OCI-LY7 (cell line): ENCODE measurements around the gene FAM20A. TPM values are rescaled to one million over a fixed set of nuclear protein-coding genes. Genes with fewer than 3 reads are reported as not detected.

Source experiments
- BruUV-seq: library from RNA; stranded (reverse); fragments of 400-500 nt; replicated peaks from 2 replicates; lab custom pipeline; 2021; lab: Mats Ljungman, UMichigan
- CTCF ChIA-PET: fragments of 300-600 bp; sonication (Branson Sonifier 250); formaldehyde crosslinking; loops from one replicate; lab custom pipeline; 2022; ENCODE audit warnings: antibody characterized with exemption; ENCODE audit not compliant: unreplicated experiment; lab: Charles Lee
- POLR2A ChIA-PET: fragments of 300-600 bp; sonication (Branson Sonifier 250); formaldehyde crosslinking; loops from one replicate; lab custom pipeline; 2022; ENCODE audit warnings: antibody characterized with exemption; lab: Charles Lee
- DNase-seq: peaks from one replicate; pipeline ENCODE4 v3.0.0-alpha.2; 2015; ENCODE audit warnings: low spot score
- H2AFZ ChIP-seq: fragments of 200-600 bp; sonication (generic), shearing (Covaris generic); 2 replicates; pipeline ENCODE4 v1.6.1; 2014; ENCODE audit warnings: mild to moderate bottlenecking, antibody characterized with exemption, low read length, moderate library complexity
- H3K27ac ChIP-seq: fragments of 200-600 bp; sonication (generic); 2 replicates; pipeline ENCODE4 v1.5.1; 2014; ENCODE audit warnings: mixed run types, low read depth, mild to moderate bottlenecking, moderate library complexity, low read length, inconsistent platforms; ENCODE audit not compliant: poor library complexity, severe bottlenecking
- H3K36me3 ChIP-seq: fragments of 200-600 bp; sonication (generic); 2 replicates; pipeline ENCODE4 v1.6.1; 2014; ENCODE audit warnings: mild to moderate bottlenecking, antibody characterized with exemption, low read length, moderate library complexity, mixed read lengths; ENCODE audit not compliant: insufficient read depth
- H3K4me1 ChIP-seq: fragments of 200-600 bp; sonication (generic); 2 replicates; pipeline ENCODE4 v1.5.1; 2014; ENCODE audit warnings: mild to moderate bottlenecking, low read length; ENCODE audit not compliant: insufficient read depth, poor library complexity, severe bottlenecking
- H3K4me2 ChIP-seq: fragments of 200-600 bp; sonication (generic); 2 replicates; pipeline ENCODE4 v1.6.1; 2014; ENCODE audit warnings: mild to moderate bottlenecking, low read length
- H3K4me3 ChIP-seq: fragments of 200-600 bp; sonication (generic); 2 replicates; pipeline ENCODE4 v1.5.1; 2014; ENCODE audit warnings: mild to moderate bottlenecking, low read depth, low read length; ENCODE audit not compliant: poor library complexity, severe bottlenecking
- H3K79me2 ChIP-seq: fragments of 200-600 bp; sonication (generic); 2 replicates; pipeline ENCODE4 v1.6.1; 2016; ENCODE audit warnings: low read depth, mild to moderate bottlenecking, low read length, moderate library complexity, mixed read lengths; ENCODE audit not compliant: insufficient read depth
- H3K9me2 ChIP-seq: fragments of 200-600 bp; sonication (generic); 2 replicates; pipeline ENCODE4 v1.6.1; 2016; ENCODE audit warnings: mild to moderate bottlenecking, low read length, mixed read lengths; ENCODE audit not compliant: insufficient read depth
- H3K9me3 ChIP-seq: fragments of 200-600 bp; sonication (generic); 2 replicates; pipeline ENCODE4 v1.6.1; 2014; ENCODE audit warnings: mild to moderate bottlenecking, mixed run types, low read length, mixed read lengths
- H4K20me1 ChIP-seq: fragments of 200-600 bp; sonication (generic); 2 replicates; pipeline ENCODE4 v1.6.1; 2014; ENCODE audit warnings: mild to moderate bottlenecking, antibody characterized with exemption, low read length, moderate library complexity, mixed read lengths; ENCODE audit not compliant: insufficient read depth
- CTCF ChIP-seq: fragments of 200-600 bp; sonication (generic); conservative IDR thresholded peaks from 2 replicates; pipeline ENCODE4 v1.5.1; 2014; ENCODE audit warnings: mild to moderate bottlenecking, antibody characterized with exemption, low read length, moderate library complexity, mixed read lengths
- EZH2phosphoT487 ChIP-seq: fragments of 200-600 bp; sonication (generic); IDR thresholded peaks from 2 replicates; pipeline ENCODE4 v1.6.1; 2018; ENCODE audit warnings: low read depth, borderline replicate concordance, mild to moderate bottlenecking, mixed run types, antibody characterized with exemption, low read length, moderate library complexity, mixed read lengths
- intact Hi-C: fragments of 100-400 bp; cut with micrococcal nuclease; formaldehyde crosslinking; loops from one replicate; pipeline ENCODE4 v1.10.0; 2022; ENCODE audit not compliant: unreplicated experiment
- total RNA-seq, 2 experiments: library from RNA; depleted of rRNA in 1 of 2; stranded (reverse); fragments of >200 nt in 1 of 2; shearing (Covaris generic) in 1 of 2; gene quantifications; 2 replicates each; pipeline ENCODE4 v1.2.3, GENCODE V29; 2014 to 2022

Gene FAM20A
- total RNA-seq, 2 experiments from 2014 or later: not detected

- CTCF ChIA-PET: no interaction called here
- Histone ChIP-seq H3K27ac (no peak overlapping the region), H3K79me2 (no peaks in the 10 kb centered on the region), H4K20me1 (no peaks in the 10 kb centered on the region), H3K4me2 (no peak overlapping the region), H3K4me3 (no peak overlapping the region), H3K36me3 (no peaks in the 10 kb centered on the region), H3K9me2 (no peaks in the 10 kb centered on the region), H3K9me3 (no peaks in the 10 kb centered on the region), H2AFZ (no peak overlapping the region), H3K4me1 (no peaks in the 10 kb centered on the region)
- POLR2A ChIA-PET: interaction anchor here (0.8 to 1.1 kb wide), 2 partner anchors 28 to 860 kb away, joined by 3 to 7 read pairs; no protein-coding TSS in a partner anchor
- intact Hi-C loops: no loop called here
- DNase-seq: no peak
- TF ChIP-seq EZH2phosphoT487: no peak
- TF ChIP-seq CTCF: no peak
- no TSS peak for BruUV-seq
These were observed 40.3 kb upstream of the FAM20A start for GRCh38 chr17:68641276-68642117.

GRCh38 chr17:68640242-68640989, 39.2 kb upstream of the FAM20A start:
- ChIA-PET POLR2A (interaction anchor here (0.6 to 1.3 kb wide), 4 partner anchors 13 to 61 kb away, joined by 3 to 7 read pairs (median 5); no protein-coding TSS in a partner anchor), CTCF (no interaction called here)
- Histone ChIP-seq H3K9me2 (no peaks in the 10 kb centered on the region), H3K4me2 (no peak overlapping the region), H3K79me2 (no peaks in the 10 kb centered on the region), H2AFZ (no peak overlapping the region), H3K4me3 (no peak overlapping the region), H3K4me1 (no peaks in the 10 kb centered on the region), H3K9me3 (no peaks in the 10 kb centered on the region), H3K36me3 (no peaks in the 10 kb centered on the region), H4K20me1 (no peaks in the 10 kb centered on the region), H3K27ac (no peak overlapping the region)
- intact Hi-C loops: no loop called here
- BruUV-seq: no TSS peak
- TF ChIP-seq EZH2phosphoT487: no peak
- no peak for TF ChIP-seq CTCF
- DNase-seq: no peak
